ENCODE measurements around the gene TRABD2B.

Gene TRABD2B

DNA sequence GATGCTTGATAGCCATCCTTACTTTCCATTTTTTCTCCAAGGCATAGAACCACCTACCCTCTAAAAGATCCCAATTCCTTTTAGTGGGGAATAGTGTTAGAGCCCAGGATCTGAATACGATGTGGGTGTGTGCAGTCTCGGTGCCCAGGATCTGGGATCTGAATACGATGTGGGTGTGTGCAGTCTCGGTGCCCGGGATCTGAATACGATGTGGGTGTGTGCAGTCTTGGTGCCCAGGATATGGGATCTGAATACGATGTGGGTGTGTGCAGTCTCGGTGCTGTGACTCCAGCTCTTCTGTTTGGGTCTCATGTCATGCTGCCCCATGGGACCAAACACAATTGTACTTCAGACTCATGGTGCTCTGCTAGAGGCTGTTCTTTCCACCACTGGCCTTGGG is 265.5 kb downstream of the TRABD2B start:
- Histone ChIP-seq H3K27me3 (ENCODE audit: low read depth) (peaks cover 2% of the 10 kb centered on the region; the same call in 1 of the 2 replicates), H3K4me1 (no peaks in the 10 kb centered on the region), H3K4me3 (no peak overlapping the region), H3K36me3 (replicated peaks) (no peaks in the 10 kb centered on the region), H3K9me3 (no peaks in the 10 kb centered on the region)
- DNase-seq (ENCODE audit: low spot score in 2 of 2) = no peak
- in situ Hi-C loops (cut with MboI; ENCODE audit: low sequenced_read_pairs) = loop anchor here (25.0 kb wide), 1 partner anchor 481 kb away; the partner anchor contains the start of gene SLC5A9

DNA sequence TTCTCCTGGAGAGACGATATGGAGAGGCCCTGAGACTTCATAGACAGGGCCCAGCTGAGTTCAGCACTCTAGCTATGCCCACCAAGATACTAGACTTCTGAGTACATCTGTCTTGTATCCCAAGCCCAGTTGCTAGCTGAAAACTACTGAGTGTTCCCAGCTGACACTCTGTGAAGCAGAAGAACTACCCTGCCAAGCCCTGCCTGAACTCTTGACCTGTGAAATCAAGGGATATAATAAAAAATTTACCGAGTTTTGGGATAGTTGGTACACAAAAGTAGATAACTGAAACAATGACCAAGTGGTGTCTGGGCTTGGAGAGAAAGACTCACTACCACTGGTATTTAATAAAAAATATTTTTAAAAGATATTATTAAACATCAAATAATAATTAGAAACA is 267.5 kb downstream of the TRABD2B start:
- no peak for DNase-seq (ENCODE audit: low spot score in 2 of 2)
- peaks cover 5% of the 10 kb centered on the region for H3K4me1 ChIP-seq
- H3K4me3 ChIP-seq = no peak overlapping the region
- H3K27me3 ChIP-seq (ENCODE audit: low read depth) = peaks cover 2% of the 10 kb centered on the region; the same call in 1 of the 2 replicates
- in situ Hi-C loops (cut with MboI; ENCODE audit: low sequenced_read_pairs) = loop anchor here (10.0 to 25.0 kb wide), 2 partner anchors 483 to 555 kb away; partner anchors contain the start of gene SLC5A9
- H3K9me3 ChIP-seq = no peaks in the 10 kb centered on the region
- H3K36me3 ChIP-seq (replicated peaks) = no peaks in the 10 kb centered on the region

DNA sequence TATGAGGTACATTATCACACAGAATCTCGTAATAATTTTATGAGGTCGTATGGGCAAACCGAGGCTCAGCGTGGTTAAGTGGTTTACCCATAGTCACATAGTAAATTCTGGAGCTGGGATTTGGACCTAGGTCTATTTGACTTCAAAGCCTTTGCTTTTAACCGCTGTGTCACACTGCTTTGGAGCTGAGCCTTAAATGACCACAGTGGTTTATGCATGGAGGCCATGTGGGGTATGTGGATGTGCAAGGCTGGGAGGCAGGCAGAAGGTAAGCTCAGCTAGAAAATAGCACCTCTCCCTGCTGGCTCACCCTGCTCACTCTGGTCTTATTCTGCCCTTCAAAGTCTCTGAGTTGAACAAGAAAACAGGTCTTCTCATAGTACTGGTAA is 269.5 kb downstream of the TRABD2B start:
- in situ Hi-C loops (cut with MboI; ENCODE audit: low sequenced_read_pairs) = loop anchor here (10.0 to 25.0 kb wide), 2 partner anchors 485 to 553 kb away; partner anchors contain the start of gene SLC5A9
- DNase-seq (ENCODE audit: low spot score in 2 of 2) = no peak
- Histone ChIP-seq H3K27me3 (ENCODE audit: low read depth) (no peaks in the 10 kb centered on the region; the same call in 1 of the 2 replicates), H3K9me3 (no peaks in the 10 kb centered on the region), H3K36me3 (replicated peaks) (no peaks in the 10 kb centered on the region), H3K4me1 (peaks cover 5% of the 10 kb centered on the region), H3K4me3 (no peak overlapping the region)

- DNase-seq (ENCODE audit: low spot score in 2 of 2) = no peak
- Histone ChIP-seq H3K4me1 (peaks cover 5% of the 10 kb centered on the region), H3K36me3 (replicated peaks) (no peaks in the 10 kb centered on the region), H3K9me3 (no peaks in the 10 kb centered on the region), H3K4me3 (no peak overlapping the region), H3K27me3 (ENCODE audit: low read depth) (no peaks in the 10 kb centered on the region; the same call in 1 of the 2 replicates)
- in situ Hi-C loops (cut with MboI; ENCODE audit: low sequenced_read_pairs) = loop anchor here (10.0 to 25.0 kb wide), 2 partner anchors 485 to 552 kb away; partner anchors contain the start of gene SLC5A9
Measured at GRCh38 chr1:47727051-47727696, 270.0 kb downstream of the TRABD2B start.

GRCh38 chr1:47725992-47726855 is 271.0 kb downstream of the TRABD2B start:
- DNase-seq (ENCODE audit: low spot score in 2 of 2) = peak; percentile 69 to 86
- no peaks in the 10 kb centered on the region; the same call in 1 of the 2 replicates for H3K27me3 ChIP-seq (ENCODE audit: low read depth)
- H3K4me3 ChIP-seq = no peak overlapping the region
- H3K9me3 ChIP-seq = no peaks in the 10 kb centered on the region
- in situ Hi-C loops (cut with MboI; ENCODE audit: low sequenced_read_pairs) = loop anchor here (10.0 to 25.0 kb wide), 2 partner anchors 486 to 551 kb away; partner anchors contain the start of gene SLC5A9
- H3K36me3 ChIP-seq (replicated peaks) = no peaks in the 10 kb centered on the region
- peaks cover 5% of the 10 kb centered on the region for H3K4me1 ChIP-seq

- Histone ChIP-seq H3K9me3 (no peaks in the 10 kb centered on the region), H3K4me1 (peaks cover 5% of the 10 kb centered on the region), H3K27me3 (ENCODE audit: low read depth) (no peaks in the 10 kb centered on the region; the same call in 1 of the 2 replicates), H3K4me3 (no peak overlapping the region), H3K36me3 (replicated peaks) (no peaks in the 10 kb centered on the region)
- no peak for DNase-seq (ENCODE audit: low spot score in 2 of 2)
- in situ Hi-C loops (cut with MboI; ENCODE audit: low sequenced_read_pairs) = loop anchor here (10.0 to 25.0 kb wide), 2 partner anchors 487 to 551 kb away; partner anchors contain the start of gene SLC5A9
Measured at GRCh38 chr1:47725511-47725991, 271.6 kb downstream of the TRABD2B start.

DNA sequence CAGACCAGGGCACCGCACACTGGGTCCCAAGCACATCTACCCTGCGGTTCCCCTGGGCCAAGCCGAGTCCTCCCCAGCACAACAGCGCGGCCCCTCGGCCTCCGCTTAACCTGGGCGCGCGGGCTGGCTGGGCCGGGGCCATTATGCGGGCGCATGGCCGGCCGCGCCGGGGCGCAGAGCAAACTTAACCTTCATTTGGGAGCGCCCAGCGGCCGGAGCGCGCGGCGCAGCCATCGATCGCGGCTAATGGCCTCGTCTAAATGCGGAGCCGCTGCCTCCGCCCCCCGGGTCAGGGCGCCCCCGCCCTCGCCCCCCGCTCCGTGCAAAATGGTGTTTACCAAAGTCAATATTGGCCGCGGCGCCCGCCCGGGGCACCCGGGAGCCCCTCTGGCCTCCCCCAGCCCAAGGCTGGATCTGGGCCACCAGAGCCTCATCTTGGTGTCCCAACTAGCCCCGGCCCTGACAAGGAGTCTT is 272.1 kb downstream of the TRABD2B start:
- Histone ChIP-seq H3K4me3 (no peak overlapping the region), H3K27me3 (ENCODE audit: low read depth) (no peaks in the 10 kb centered on the region; the same call in 1 of the 2 replicates), H3K4me1 (peaks cover 5% of the 10 kb centered on the region), H3K9me3 (no peaks in the 10 kb centered on the region), H3K36me3 (replicated peaks) (no peaks in the 10 kb centered on the region)
- in situ Hi-C loops (cut with MboI; ENCODE audit: low sequenced_read_pairs) = loop anchor here (10.0 to 25.0 kb wide), 2 partner anchors 487 to 550 kb away; partner anchors contain the start of gene SLC5A9
- peak in 1 of 2 experiments; percentile 64 for DNase-seq (ENCODE audit: low spot score in 2 of 2)

- Histone ChIP-seq H3K27me3 (ENCODE audit: low read depth) (no peaks in the 10 kb centered on the region; the same call in 1 of the 2 replicates), H3K36me3 (replicated peaks) (no peaks in the 10 kb centered on the region), H3K9me3 (no peaks in the 10 kb centered on the region), H3K4me3 (no peak overlapping the region), H3K4me1 (peaks cover 5% of the 10 kb centered on the region)
- DNase-seq (ENCODE audit: low spot score in 2 of 2) = no peak
- in situ Hi-C loops (cut with MboI; ENCODE audit: low sequenced_read_pairs) = loop anchor here (10.0 kb wide), 1 partner anchor 550 kb away; no protein-coding TSS in a partner anchor
Measured at GRCh38 chr1:47724432-47724999, 272.7 kb downstream of the TRABD2B start.

- H3K4me3 ChIP-seq = no peak overlapping the region
- H3K36me3 ChIP-seq (replicated peaks) = no peaks in the 10 kb centered on the region
- H3K9me3 ChIP-seq = no peaks in the 10 kb centered on the region
- H3K4me1 ChIP-seq = peaks cover 5% of the 10 kb centered on the region
- in situ Hi-C loops (cut with MboI; ENCODE audit: low sequenced_read_pairs) = loop anchor here (10.0 kb wide), 1 partner anchor 548 kb away; no protein-coding TSS in a partner anchor
- H3K27me3 ChIP-seq (ENCODE audit: low read depth) = peaks cover 1% of the 10 kb centered on the region; the same call in 1 of the 2 replicates
- DNase-seq (ENCODE audit: low spot score in 2 of 2) = no peak
Measured at GRCh38 chr1:47722909-47723580, 274.1 kb downstream of the TRABD2B start.

- Histone ChIP-seq H3K4me3 (no peak overlapping the region), H3K4me1 (peaks cover 5% of the 10 kb centered on the region), H3K9me3 (no peaks in the 10 kb centered on the region), H3K36me3 (replicated peaks) (no peaks in the 10 kb centered on the region), H3K27me3 (ENCODE audit: low read depth) (peaks cover 8% of the 10 kb centered on the region; the same call in 1 of the 2 replicates)
- no peak for DNase-seq (ENCODE audit: low spot score in 2 of 2)
- in situ Hi-C loops (cut with MboI; ENCODE audit: low sequenced_read_pairs) = loop anchor here (10.0 kb wide), 1 partner anchor 547 kb away; no protein-coding TSS in a partner anchor
Measured at GRCh38 chr1:47722101-47722500, 275.1 kb downstream of the TRABD2B start.

DNA sequence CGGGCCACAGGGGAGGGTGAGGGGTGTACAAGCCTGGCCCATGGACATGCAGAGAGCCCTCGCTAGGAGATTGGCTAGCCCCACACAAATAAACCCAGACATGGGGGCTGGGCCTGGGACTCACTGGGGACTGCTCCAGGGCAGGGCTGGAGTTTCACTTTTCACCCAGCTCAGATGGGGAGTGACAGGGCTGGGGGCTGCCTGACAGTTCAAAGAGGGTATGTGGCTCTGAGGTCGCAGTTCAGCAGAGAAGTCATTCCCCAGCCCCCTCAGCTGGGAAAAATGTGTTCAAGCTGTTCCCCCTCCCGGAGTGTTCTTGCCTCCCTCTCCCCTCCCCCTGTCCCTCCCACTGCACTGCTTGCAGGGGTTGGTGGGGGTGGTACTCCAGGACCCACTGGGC is 277.1 kb downstream of the TRABD2B start:
- H3K4me3 ChIP-seq = no peak overlapping the region
- no peaks in the 10 kb centered on the region for H3K9me3 ChIP-seq
- in situ Hi-C loops (cut with MboI; ENCODE audit: low sequenced_read_pairs) = loop anchor here (10.0 kb wide), 1 partner anchor 545 kb away; no protein-coding TSS in a partner anchor
- H3K36me3 ChIP-seq (replicated peaks) = no peaks in the 10 kb centered on the region
- H3K27me3 ChIP-seq (ENCODE audit: low read depth) = peaks cover 21% of the 10 kb centered on the region
- no peak for DNase-seq (ENCODE audit: low spot score in 2 of 2)
- no peaks in the 10 kb centered on the region for H3K4me1 ChIP-seq

GRCh38 chr1:47717341-47717740 is 279.8 kb downstream of the TRABD2B start:
- no peaks in the 10 kb centered on the region for H3K4me1 ChIP-seq
- in situ Hi-C loops (cut with MboI; ENCODE audit: low sequenced_read_pairs) = loop anchor here (10.0 kb wide), 1 partner anchor 523 kb away; the partner anchor contains the start of gene PDZK1IP1
- no peaks in the 10 kb centered on the region for H3K9me3 ChIP-seq
- no peaks in the 10 kb centered on the region for H3K36me3 ChIP-seq (replicated peaks)
- no peak overlapping the region for H3K4me3 ChIP-seq
- peaks cover 25% of the 10 kb centered on the region for H3K27me3 ChIP-seq (ENCODE audit: low read depth)
- DNase-seq (ENCODE audit: low spot score in 2 of 2) = no peak

All from HAP-1 (cell line).